Naive B cell (primary cell): ENCODE results near the gene NFAT5. TPM values are rescaled to one million over a fixed set of nuclear protein-coding genes. Genes with fewer than 3 reads are reported as not detected.
"Not testable (repeated sequence)": the region's sequence is repeated elsewhere in the genome, so short reads cannot be mapped to it uniquely, and the experiment has no call there.

Source experiments
- ATAC-seq, 2 donors: fragments of 150-1000 bp; cut with Tn5 transposase; 2 replicates each; pipeline ENCODE4 v1.10.0; 2021; ENCODE audit warnings: low read depth in 2 of 2, mild to moderate bottlenecking in 2 of 2, moderate library complexity in 2 of 2
- DNase-seq: peaks from one replicate; pipeline ENCODE4 v3.0.0; 2022
- H3K27ac Mint-ChIP-seq, 6 donors: one replicate each; pipeline ENCODE4 v1.8.0; 2020 to 2022; ENCODE audit warnings: mild to moderate bottlenecking in 6 of 6, mixed read lengths in 6 of 6, moderate library complexity in 5 of 6, inconsistent platforms in 2 of 6
- H3K27me3 Mint-ChIP-seq, 3 donors: one replicate each; pipeline ENCODE4 v1.8.0; 2021 to 2022; ENCODE audit warnings: mixed read lengths in 3 of 3, mild to moderate bottlenecking in 1 of 3
- H3K36me3 Mint-ChIP-seq, 2 donors: one replicate each; pipeline ENCODE4 v1.8.0; 2020 to 2022; ENCODE audit warnings: mixed read lengths in 2 of 2, inconsistent platforms in 1 of 2, mild to moderate bottlenecking in 1 of 2
- H3K4me1 Mint-ChIP-seq, 3 donors: one replicate each; pipeline ENCODE4 v1.8.0; 2020 to 2022; ENCODE audit warnings: mixed read lengths in 3 of 3, inconsistent platforms in 1 of 3, mild to moderate bottlenecking in 1 of 3, moderate library complexity in 1 of 3
- H3K4me3 Mint-ChIP-seq, 8 donors: one replicate each; pipeline ENCODE4 v1.8.0; 2020 to 2022; ENCODE audit warnings: mild to moderate bottlenecking in 8 of 8, mixed read lengths in 8 of 8, moderate library complexity in 8 of 8, inconsistent platforms in 2 of 8
- H3K9me3 Mint-ChIP-seq, 7 donors: one replicate each; pipeline ENCODE4 v1.8.0; 2020 to 2022; ENCODE audit warnings: mixed read lengths in 7 of 7, mild to moderate bottlenecking in 5 of 7, inconsistent platforms in 2 of 7, moderate library complexity in 1 of 7
- polyA plus RNA-seq, 6 donors: library from polyadenylated mRNA; unstranded; fragments of 300-500 nt; fragmentation: Illumina TruSeq; gene quantifications; one replicate each; pipeline ENCODE4 v1.2.3, GENCODE V29; 2021; ENCODE audit warnings: low read depth in 6 of 6

NFAT5 gene
- polyA plus RNA-seq, 6 donors from 2014 or later = 0.54 to 12.4 (median 9.0) TPM

DNA sequence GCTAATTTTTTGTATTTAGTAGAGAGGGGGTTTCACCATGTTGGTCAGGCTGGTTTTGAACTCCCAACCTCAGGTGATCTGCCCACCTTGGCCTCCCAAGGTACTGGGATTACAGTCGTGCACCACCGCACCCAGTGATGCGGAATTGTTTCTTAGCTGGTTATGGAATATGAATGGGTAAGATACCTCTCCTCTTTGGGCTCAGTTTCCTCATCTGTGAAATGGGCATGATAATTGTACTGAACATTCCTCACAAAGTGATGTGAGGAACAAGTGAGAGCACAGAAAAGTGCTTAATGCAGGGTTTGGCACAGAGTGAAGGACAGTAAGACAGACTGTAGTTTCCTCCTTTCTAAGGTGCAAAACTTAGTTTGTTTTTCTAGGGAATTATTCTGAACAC, 31.0 kb upstream of the NFAT5 start:
- ATAC-seq = no peak
- H3K36me3 Mint-ChIP-seq = no peaks in the 10 kb centered on the region
- H3K4me3 Mint-ChIP-seq = no peak overlapping the region
- no peak overlapping the region for H3K27ac Mint-ChIP-seq
- peaks cover 11 to 18% (median 15%) of the 10 kb centered on the region in 3 donors for H3K4me1 Mint-ChIP-seq
- DNase-seq = no peak
- no peaks in the 10 kb centered on the region for H3K9me3 Mint-ChIP-seq
- peaks cover 4 to 8% (median 6%) of the 10 kb centered on the region in 3 donors for H3K27me3 Mint-ChIP-seq

DNA sequence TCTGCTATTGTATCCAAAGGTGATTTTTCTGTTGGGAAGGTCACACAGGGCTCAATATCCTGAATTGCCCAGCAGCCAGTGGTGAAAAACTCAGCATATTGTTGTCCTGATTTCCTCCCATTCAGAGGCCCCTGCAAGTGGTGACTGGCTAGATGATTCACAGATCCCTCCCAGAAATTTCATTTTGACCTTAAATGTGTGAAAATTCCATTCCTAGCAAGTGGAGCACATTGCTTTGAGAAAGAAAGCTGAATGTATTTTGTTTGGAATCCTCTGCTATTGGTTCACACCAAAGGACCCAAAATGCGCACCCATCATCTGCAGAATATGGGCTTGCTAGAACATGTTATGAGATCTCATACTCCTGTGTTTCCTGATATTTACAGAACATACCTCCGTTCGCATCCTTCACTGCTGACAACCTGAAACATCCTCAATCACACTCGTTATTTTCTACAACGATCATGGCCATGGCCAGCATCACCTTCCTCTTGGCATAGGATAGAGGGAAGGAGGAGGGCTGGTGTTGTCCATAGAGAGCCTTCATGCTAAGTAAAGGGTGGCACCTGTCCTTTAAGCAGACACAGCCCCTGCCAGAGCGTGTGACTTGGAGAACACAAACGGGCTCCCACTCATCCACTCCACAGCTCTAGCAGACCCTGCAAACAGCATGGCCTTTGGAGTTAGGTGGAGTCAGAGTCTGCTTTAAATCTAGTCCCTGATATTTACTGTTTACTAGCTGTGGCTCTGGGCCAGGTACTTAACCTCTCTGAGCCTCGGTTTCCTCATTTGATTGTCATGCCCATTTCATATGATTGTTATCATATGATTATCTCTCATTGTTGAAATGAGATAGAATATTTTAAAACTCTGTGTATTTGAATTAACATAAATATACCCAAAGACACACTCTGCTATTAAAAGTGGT, 30.4 kb upstream of the NFAT5 start:
- Mint-ChIP-seq H3K4me3 (no peak overlapping the region), H3K36me3 (no peaks in the 10 kb centered on the region), H3K9me3 (no peaks in the 10 kb centered on the region)

DNA sequence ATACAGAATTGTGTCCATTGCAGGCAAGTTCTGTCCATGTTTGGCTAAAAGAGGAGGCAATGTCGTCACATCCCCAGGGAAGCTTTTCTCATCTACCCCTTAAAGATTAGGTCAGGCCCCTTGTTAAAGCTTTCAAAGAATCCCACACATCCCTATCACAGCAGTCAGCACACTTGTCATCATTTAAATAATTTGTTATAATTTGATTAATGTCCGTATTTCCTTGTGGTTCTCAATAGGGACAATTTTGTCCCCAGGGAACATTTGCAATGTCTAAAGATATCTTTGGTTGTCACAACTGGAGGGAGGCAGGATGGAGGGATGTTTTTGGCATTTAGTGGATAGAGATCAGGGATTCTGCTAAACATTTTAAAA, 28.1 kb upstream of the NFAT5 start:
- Mint-ChIP-seq H3K4me1 (peaks cover 6 to 11% (median 9%) of the 10 kb centered on the region in 3 donors), H3K27me3 (peaks cover 4 to 6% (median 6%) of the 10 kb centered on the region in 3 donors), H3K36me3 (no peaks in the 10 kb centered on the region), H3K4me3 (no peak overlapping the region), H3K27ac (no peak overlapping the region), H3K9me3 (no peaks in the 10 kb centered on the region)
- no peak for DNase-seq
- no peak for ATAC-seq

More for the DNA sequence above, 30.4 kb upstream of the NFAT5 start:
- DNase-seq = no peak
- peaks cover 11 to 16% (median 15%) of the 10 kb centered on the region in 3 donors for H3K4me1 Mint-ChIP-seq
- H3K27me3 Mint-ChIP-seq = peaks cover 4 to 8% (median 6%) of the 10 kb centered on the region in 3 donors
- no peak overlapping the region for H3K27ac Mint-ChIP-seq
- no peak for ATAC-seq

DNA sequence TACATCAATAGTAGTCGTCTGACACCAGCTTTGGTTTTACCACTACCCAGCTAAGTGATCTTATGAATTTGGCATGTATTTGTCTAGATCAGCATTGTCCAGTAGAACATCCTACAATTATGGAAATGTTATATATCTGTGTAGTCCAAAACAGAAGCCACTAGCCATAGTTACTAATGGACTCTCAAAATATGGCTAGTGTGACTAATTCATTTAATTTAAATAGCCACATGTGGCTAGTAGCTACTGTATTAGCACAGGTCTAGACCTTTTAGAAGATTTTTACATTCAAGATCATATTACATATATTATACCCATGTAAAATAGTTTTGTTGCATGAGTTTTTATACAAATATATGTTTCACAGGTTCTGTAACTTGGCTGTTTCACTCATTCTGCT, 27.0 kb upstream of the NFAT5 start:
- Mint-ChIP-seq H3K36me3 (no peaks in the 10 kb centered on the region), H3K27ac (no peak overlapping the region)

DNA sequence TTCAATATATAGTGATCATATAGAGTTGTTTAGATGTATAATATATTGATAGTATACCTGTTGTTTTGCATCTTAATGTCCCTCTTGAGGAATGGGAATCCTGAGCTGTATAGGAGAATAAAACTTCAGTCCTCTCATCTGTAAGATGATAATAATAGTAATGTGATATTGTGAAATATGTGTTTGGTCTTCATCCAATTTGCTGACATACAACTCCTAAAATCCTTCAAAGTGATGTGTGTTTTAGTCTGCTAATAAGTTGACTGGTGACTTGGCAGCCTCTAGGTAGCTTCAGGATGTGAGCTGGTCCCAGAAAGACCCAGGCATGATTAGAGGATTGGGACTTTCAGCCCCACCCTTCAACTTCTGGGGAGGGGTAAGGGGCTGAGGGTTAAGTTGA, 22.8 kb upstream of the NFAT5 start:
- Mint-ChIP-seq H3K9me3 (no peaks in the 10 kb centered on the region), H3K27me3 (no peaks in the 10 kb centered on the region), H3K4me3 (peak overlapping the region in 1 of 8 donors; percentile 30), H3K4me1 (peaks cover 0 to 13% (median 8%) of the 10 kb centered on the region in 3 donors), H3K36me3 (no peaks in the 10 kb centered on the region), H3K27ac (no peak overlapping the region)
- no peak for DNase-seq
- no peak for ATAC-seq

More for the DNA sequence above, 27.0 kb upstream of the NFAT5 start:
- H3K4me3 Mint-ChIP-seq = no peak overlapping the region
- no peak for ATAC-seq
- H3K9me3 Mint-ChIP-seq = no peaks in the 10 kb centered on the region
- H3K4me1 Mint-ChIP-seq = peaks cover 6 to 17% (median 17%) of the 10 kb centered on the region in 3 donors
- H3K27me3 Mint-ChIP-seq = no peaks in the 10 kb centered on the region
- DNase-seq = no peak

DNA sequence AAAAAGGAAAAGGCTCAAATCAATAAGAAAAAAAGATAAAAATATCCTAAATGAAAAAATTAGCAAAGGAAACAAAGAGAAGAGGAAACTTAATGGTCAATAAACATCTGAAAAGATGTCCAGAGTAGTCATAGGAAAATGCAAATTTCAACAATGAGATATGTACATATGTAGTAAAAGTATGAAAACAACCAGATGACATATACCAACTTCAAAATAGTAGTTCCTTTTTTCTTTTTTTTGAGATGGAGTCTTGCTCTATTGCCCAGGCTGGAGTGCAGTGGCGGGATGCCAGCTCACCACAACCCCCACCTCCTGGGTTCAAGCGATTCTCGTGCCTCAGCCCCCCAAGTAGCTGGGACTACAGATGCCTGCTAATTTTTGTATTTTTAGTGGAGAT, 21.7 kb upstream of the NFAT5 start:
- DNase-seq (no peak), ATAC-seq (peak; percentile 46 to 50)
- Mint-ChIP-seq H3K27ac (peak overlapping the region in 1 of 6 donors; percentile 37), H3K27me3 (no peaks in the 10 kb centered on the region), H3K4me1 (peaks cover 0 to 13% (median 8%) of the 10 kb centered on the region in 3 donors), H3K36me3 (no peaks in the 10 kb centered on the region), H3K9me3 (no peaks in the 10 kb centered on the region), H3K4me3 (peak overlapping the region in 1 of 8 donors; percentile 6)

DNA sequence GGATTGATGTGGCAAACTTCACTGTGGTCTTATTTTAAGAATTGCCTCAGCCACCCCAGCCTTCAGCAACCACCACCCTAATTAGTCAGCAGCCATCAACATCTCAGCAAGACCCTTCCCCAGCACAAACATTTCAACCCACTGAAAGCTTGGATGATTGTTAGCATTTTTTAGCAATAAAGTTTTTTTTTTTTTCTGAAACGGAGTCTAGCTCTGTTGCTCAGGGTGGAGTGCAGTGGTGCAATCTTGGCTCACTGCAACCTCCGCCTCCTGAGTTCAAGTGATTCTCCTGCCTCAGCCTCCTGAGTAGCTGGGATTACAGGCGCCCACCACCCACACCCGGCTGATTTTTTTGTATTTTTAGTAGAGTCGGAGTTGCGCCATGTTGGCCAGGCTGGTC, 19.1 kb upstream of the NFAT5 start:
- not testable (repeated sequence) for ATAC-seq, H3K4me3 Mint-ChIP-seq

DNA sequence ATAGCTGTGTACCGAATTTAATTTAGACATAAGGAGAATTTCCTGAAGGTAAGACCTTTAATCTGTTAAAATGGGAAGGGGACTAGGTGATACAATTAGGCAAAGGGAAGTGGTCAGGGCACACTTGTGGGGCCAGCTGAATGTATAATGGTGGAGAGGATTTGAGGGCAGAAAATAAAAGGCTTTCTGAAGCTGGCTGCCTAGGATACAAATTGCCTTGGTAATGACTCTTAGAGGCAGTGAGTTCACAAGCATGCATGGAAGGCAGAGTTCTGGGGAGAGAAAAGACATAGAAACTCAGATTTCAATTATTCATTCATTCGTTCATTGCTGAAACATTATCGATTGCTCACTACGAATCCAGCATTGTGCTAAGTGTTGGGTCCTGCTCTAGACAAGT, 12.4 kb upstream of the NFAT5 start:
- Mint-ChIP-seq H3K4me3 (no peak overlapping the region), H3K9me3 (peaks cover 0 to 3% (median 0%) of the 10 kb centered on the region in 7 donors), H3K27me3 (peaks cover 0 to 4% (median 0%) of the 10 kb centered on the region in 3 donors), H3K27ac (peak overlapping the region in 1 of 6 donors; percentile 58), H3K4me1 (peaks cover 0 to 13% (median 2%) of the 10 kb centered on the region in 3 donors), H3K36me3 (peaks cover 0 to 4% of the 10 kb centered on the region in 2 donors)
- ATAC-seq (no peak), DNase-seq (no peak)

More for the DNA sequence above, 19.1 kb upstream of the NFAT5 start:
- H3K9me3 Mint-ChIP-seq, H3K36me3 Mint-ChIP-seq, DNase-seq, H3K27me3 Mint-ChIP-seq: not testable (repeated sequence)
- Mint-ChIP-seq H3K4me1 (peaks cover 0 to 13% (median 8%) of the 10 kb centered on the region in 3 donors), H3K27ac (peak overlapping the region in 1 of 6 donors; percentile 34)

DNA sequence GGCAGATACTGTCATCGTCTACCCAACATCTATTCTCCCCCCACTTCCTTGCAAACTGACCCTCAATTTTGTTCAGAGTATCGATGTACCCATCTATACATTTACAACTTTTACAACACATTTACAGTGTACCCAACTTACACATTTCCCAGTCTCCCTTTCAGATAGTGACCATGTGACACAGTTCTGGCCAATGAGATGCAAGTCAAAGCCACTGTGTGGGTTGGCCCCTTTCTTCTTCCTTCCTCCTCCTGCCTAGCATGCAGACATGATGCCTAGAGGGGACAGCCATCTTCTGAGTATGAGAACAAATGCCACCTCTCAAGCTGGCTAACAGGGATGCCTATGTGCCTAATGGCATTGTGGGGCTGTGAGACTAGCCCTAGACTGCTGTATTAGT, 11.3 kb upstream of the NFAT5 start:
- Mint-ChIP-seq H3K27ac (peak overlapping the region in 1 of 6 donors; percentile 63), H3K4me1 (peaks cover 0 to 13% (median 2%) of the 10 kb centered on the region in 3 donors), H3K4me3 (no peak overlapping the region), H3K36me3 (peaks cover 0 to 4% of the 10 kb centered on the region in 2 donors), H3K9me3 (peaks cover 0 to 3% (median 0%) of the 10 kb centered on the region in 7 donors), H3K27me3 (peaks cover 0 to 4% (median 0%) of the 10 kb centered on the region in 3 donors)
- ATAC-seq (no peak), DNase-seq (no peak)

DNA sequence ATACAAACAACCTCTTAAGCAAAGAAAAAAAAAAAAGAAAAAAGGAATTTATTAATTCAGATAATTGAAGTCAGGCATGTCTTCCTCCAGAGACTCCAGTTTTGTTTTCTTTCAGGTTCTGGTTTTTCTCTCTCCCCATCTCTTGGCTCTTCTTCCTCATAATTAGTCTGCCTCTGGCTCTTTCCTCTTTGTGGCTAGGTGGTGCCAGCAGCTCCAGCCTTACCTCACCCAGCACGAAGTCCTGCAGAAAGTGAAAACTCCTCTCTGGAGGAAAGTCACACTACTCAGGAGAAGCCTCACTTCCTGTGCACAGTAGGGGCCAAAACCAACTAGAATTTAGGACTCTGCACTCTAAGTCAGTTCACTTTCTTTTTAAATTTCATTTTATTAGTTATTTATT, 10.3 kb upstream of the NFAT5 start:
- Mint-ChIP-seq H3K9me3 (peaks cover 0 to 3% (median 0%) of the 10 kb centered on the region in 7 donors), H3K36me3 (peaks cover 0 to 4% of the 10 kb centered on the region in 2 donors), H3K27me3 (peaks cover 0 to 4% (median 0%) of the 10 kb centered on the region in 3 donors), H3K4me1 (peaks cover 0 to 13% (median 2%) of the 10 kb centered on the region in 3 donors), H3K4me3 (peak overlapping the region in 1 of 8 donors; percentile 64), H3K27ac (no peak overlapping the region)
- ATAC-seq (no peak), DNase-seq (no peak)

DNA sequence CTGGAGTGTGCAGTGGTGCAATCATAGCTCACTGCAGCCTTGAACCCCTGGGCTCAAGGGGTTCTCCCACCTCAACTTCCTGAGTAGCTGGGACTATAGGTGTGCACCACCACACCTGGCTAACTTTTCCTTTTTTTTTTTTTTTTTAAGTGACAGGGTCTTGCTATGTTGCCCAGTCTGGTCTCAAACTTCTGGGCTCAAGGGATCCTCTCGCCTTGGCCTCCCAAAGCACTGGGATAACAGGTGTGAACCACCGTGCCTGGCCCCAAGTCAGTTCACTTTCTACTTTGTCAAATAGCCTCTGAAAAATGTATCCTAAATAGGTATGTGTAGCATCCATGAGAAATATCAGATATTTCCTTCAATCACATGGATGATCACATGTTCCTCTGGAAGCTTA, 9.9 kb upstream of the NFAT5 start:
- no peak overlapping the region for H3K4me3 Mint-ChIP-seq
- peaks cover 0 to 3% (median 0%) of the 10 kb centered on the region in 7 donors for H3K9me3 Mint-ChIP-seq
- DNase-seq (no peak), ATAC-seq (no peak)
- no peak overlapping the region for H3K27ac Mint-ChIP-seq
- peaks cover 0 to 13% (median 2%) of the 10 kb centered on the region in 3 donors for H3K4me1 Mint-ChIP-seq
- H3K27me3 Mint-ChIP-seq = peaks cover 0 to 4% (median 0%) of the 10 kb centered on the region in 3 donors
- peaks cover 0 to 4% of the 10 kb centered on the region in 2 donors for H3K36me3 Mint-ChIP-seq

DNA sequence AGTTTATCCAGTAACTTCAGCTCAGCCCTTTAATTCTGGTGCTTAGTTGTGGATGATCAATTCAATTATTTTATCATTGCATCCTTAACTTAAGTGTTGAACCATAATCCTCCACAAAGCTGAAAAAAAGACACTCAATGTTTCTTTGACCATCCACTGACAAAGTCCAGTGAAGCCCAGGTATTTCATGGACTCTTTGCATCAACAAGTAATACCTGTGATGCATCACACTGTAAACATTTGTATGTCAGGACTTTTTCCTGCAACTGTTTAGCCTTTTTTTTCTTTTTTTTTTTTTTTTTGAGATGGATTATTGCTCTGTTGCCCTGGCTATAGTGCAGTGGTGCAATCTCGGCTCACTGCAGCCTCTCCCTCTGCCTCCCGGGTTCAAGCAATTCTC, 6.6 kb upstream of the NFAT5 start:
- Mint-ChIP-seq H3K9me3 (no peaks in the 10 kb centered on the region), H3K4me1 (peaks cover 11 to 21% (median 13%) of the 10 kb centered on the region in 3 donors), H3K27me3 (no peaks in the 10 kb centered on the region), H3K4me3 (peak overlapping the region in 1 of 8 donors; percentile 74), H3K36me3 (peaks cover 0 to 4% of the 10 kb centered on the region in 2 donors), H3K27ac (no peak overlapping the region)
- no peak for DNase-seq
- ATAC-seq = no peak

DNA sequence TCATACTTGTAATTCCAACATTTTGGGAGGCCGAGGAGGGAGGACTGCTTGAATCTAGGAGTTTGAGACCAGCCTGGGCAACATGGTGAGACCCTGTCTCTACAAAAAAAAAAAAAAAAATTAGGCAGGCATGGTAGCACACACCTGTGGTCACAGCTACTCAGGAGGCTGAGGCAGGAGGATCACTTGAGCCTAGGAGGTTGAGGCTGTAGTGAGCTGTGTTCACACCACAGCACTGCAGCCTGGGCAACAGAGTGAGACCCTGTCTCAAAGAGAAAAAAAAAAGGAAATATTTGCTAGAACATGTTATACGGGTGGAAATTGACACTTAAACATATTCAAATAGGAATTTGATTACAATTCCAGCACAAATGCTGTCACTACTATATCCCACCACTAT, 4.4 kb upstream of the NFAT5 start:
- ATAC-seq, H3K27me3 Mint-ChIP-seq, H3K4me3 Mint-ChIP-seq, DNase-seq, H3K9me3 Mint-ChIP-seq, H3K36me3 Mint-ChIP-seq: not testable (repeated sequence)
- Mint-ChIP-seq H3K4me1 (peaks cover 15% of the 10 kb centered on the region in 3 donors), H3K27ac (peak overlapping the region in 1 of 6 donors; percentile 70)

DNA sequence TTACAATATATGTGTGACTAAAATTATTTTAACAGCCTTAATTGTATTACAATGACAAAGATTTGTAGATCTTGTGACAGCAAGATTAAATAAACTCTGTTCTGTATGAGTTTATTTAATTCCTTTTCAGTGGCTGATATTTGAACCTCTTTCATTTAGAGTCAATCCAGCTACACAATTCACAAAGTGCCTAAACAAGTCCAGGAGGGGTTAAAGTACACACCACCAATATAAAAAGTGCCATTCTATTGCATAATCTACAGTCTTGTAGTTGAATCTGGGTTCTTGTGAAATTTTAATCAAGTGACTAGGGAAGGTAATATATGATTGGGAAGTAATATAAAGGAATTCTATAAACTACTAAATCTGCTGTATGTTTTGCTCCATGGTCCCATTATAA, 3.9 kb upstream of the NFAT5 start:
- DNase-seq (no peak), ATAC-seq (no peak)
- Mint-ChIP-seq H3K9me3 (no peaks in the 10 kb centered on the region), H3K36me3 (peaks cover 3 to 4% of the 10 kb centered on the region in 2 donors), H3K4me3 (no peak overlapping the region), H3K4me1 (peaks cover 18% of the 10 kb centered on the region in 3 donors), H3K27me3 (no peaks in the 10 kb centered on the region), H3K27ac (no peak overlapping the region)
